Glomerular endothelial cell (primary cell): ENCODE data around the gene NDUFA1. TPM values are rescaled to one million over a fixed set of nuclear protein-coding genes. Genes with fewer than 3 reads are reported as not detected.
"Not testable (repeated sequence)": the region's sequence is repeated elsewhere in the genome, so short reads cannot be mapped to it uniquely, and the experiment has no call there.

Source experiments
- DNase-seq: peaks from one replicate; pipeline ENCODE4 v3.0.0-alpha.2; 2011; ENCODE audit warnings: low read depth, low spot score; ENCODE audit errors: extremely low read depth
- total RNA-seq: library from RNA; depleted of rRNA; stranded (reverse); fragments of >200 nt; gene quantifications from 2 replicates; pipeline ENCODE4 v1.2.3, GENCODE V29; 2015

Gene NDUFA1
- total RNA-seq, 1 donor from 2014 or later: 64.1 TPM

- DNase-seq: no peak
Observed at GRCh38 chrX:119899125-119899524, 27.5 kb downstream of the NDUFA1 start.

- no peak for DNase-seq
Observed at GRCh38 chrX:119900976-119901375, 29.3 kb downstream of the NDUFA1 start.

GRCh38 chrX:119916310-119916709 lies 44.7 kb downstream of the NDUFA1 start:
- DNase-seq: no peak

DNA sequence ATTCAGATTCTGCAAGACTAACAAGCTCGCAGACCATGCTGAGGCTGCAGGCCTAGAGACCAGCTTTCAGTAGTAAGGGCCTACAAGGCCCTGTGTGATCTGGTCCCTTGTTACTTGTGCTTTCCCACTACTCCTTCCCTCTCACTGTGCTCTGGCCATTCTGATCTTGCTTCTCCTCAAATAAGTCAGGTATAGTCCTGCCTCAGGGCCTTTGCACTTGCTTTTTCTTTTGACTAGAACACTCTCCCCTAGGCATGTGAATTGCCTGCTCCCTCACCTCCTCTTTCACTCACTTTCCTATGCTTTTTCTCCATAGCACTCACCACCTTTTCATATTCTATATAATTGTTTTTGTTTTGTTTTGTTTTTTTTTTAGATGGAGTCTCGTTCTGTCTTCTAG lies 46.2 kb downstream of the NDUFA1 start:
- no peak for DNase-seq

DNA sequence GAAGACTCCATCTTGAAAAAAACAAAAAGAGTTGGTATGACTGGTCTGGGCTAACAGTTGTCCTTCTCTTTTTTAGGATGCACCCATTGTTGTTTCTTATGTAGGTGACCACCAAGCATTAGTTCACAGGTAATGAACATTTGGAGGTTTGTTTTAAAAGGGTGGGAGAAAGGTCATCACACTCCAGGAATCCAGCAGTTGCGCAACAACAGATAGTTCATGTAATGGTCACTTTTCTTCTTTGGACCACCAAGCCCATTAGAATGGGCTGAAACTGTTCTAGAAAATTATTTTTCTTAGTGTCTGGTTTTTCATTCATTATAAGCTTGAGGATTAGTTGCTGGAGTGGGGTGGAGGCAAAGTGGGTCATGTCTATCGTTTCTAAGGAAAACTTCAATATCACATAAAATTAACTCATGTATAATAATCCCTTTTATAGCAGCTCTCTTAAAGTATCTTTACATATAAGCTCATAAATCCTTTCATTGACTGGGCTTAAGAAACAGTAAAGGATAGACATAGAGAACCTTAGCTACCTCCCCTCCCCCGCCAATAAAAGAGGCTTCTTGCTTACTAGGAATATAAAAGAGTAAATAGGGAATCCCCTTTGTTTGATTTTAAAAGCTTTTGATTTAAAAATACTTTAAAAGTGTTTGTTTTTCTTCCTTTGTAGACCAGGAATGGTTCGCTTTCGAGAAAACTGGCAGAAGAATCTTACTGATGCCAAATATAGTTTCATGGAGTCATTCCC lies 48.4 kb downstream of the NDUFA1 start:
- no peak for DNase-seq

DNA sequence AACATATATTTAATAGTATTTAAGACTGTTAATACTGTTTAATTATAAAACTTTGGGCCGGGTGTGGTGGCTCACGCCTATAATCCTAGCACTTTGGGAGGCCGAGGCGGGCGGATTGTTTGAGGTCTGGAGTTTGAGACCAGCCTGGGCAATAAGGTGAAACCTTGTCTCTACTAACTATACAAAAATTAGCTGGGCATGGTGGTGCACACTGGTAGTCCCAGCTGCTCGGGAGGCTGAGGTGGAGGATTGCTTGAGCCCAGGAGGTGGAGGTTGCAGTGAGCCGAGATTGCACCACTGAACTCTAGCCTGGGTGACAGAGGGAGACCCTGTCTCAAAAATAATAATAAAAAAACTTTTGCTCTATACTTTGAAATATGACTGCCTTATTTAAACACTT lies 50.8 kb downstream of the NDUFA1 start:
- DNase-seq: not testable (repeated sequence)

Other genes with a start within 250 kb of the NDUFA1 start
- 23.6 and 24.4 TPM in 2 replicates for gene SEPTIN6, start 178.7 kb upstream of the NDUFA1 start, total RNA-seq
- gene SOWAHD, start 113.2 kb upstream of the NDUFA1 start, total RNA-seq: not detected in 2 replicates
- 3,643 and 8,776 TPM in 2 replicates for gene RPL39, start 80.2 kb upstream of the NDUFA1 start, total RNA-seq
- 2.2 and 4.1 TPM in 2 replicates for gene UPF3B, start 18.9 kb upstream of the NDUFA1 start, total RNA-seq
- 14.2 and 17.3 TPM in 2 replicates for gene RNF113A, start 99 bp upstream of the NDUFA1 start, total RNA-seq
- gene AKAP14, start 24.1 kb downstream of the NDUFA1 start, total RNA-seq: not detected in 2 replicates
- 4.8 and 5.2 TPM in 2 replicates for gene NKAP, start 71.9 kb downstream of the NDUFA1 start, total RNA-seq
- not detected in 2 replicates for gene RHOXF2B, start 205.9 kb downstream of the NDUFA1 start, total RNA-seq
- gene RHOXF1, start 244.1 kb downstream of the NDUFA1 start, total RNA-seq: not detected in 2 replicates